HCT116 (cell line): ENCODE data around the gene PLN.

Experiments
- ELF1 ChIP-seq: IDR thresholded peaks from 2 replicates; pipeline ENCODE4 v1.6.1; 2012; ENCODE audit warnings: low read depth, borderline replicate concordance
- POLR2A ChIP-seq: IDR thresholded peaks from 2 replicates; pipeline ENCODE4 v1.7.0; 2011; ENCODE audit warnings: borderline replicate concordance; ENCODE audit not compliant: insufficient read depth, insufficient read length; ENCODE audit errors: extremely low read depth
- POLR2AphosphoS5 ChIP-seq: IDR thresholded peaks from 2 replicates; pipeline ENCODE4 v1.6.1; 2011; ENCODE audit warnings: mild to moderate bottlenecking, low read depth, low read length, moderate library complexity
- ZFX ChIP-seq: fragments of 450-650 bp; IDR thresholded peaks from 2 replicates; pipeline ENCODE4 v1.6.1; 2017
- TF ChIP-seq, protein P1 (sequence below), 3 experiments: fragments of 200-600 bp in 1 of 3; sonication (generic) in 1 of 3; IDR thresholded peaks in 2 of 3; conservative IDR thresholded peaks in 1 of 3; 2 replicates each; pipeline ENCODE4 v1.5.1; 2012 to 2017; ENCODE audit warnings: low read depth in 2 of 3, low read length in 2 of 3, antibody characterized with exemption in 1 of 3, borderline replicate concordance in 1 of 3, control low read depth in 1 of 3, mild to moderate bottlenecking in 1 of 3, mixed read lengths in 1 of 3, mixed run types in 1 of 3, moderate library complexity in 1 of 3; ENCODE audit not compliant: insufficient read depth in 1 of 3

GRCh38 chr6:118598324-118598723, 50.2 kb downstream of the PLN start:
- no peak for TF ChIP-seq ELF1
- no peak for TF ChIP-seq POLR2A
- TF ChIP-seq, protein P1, sequence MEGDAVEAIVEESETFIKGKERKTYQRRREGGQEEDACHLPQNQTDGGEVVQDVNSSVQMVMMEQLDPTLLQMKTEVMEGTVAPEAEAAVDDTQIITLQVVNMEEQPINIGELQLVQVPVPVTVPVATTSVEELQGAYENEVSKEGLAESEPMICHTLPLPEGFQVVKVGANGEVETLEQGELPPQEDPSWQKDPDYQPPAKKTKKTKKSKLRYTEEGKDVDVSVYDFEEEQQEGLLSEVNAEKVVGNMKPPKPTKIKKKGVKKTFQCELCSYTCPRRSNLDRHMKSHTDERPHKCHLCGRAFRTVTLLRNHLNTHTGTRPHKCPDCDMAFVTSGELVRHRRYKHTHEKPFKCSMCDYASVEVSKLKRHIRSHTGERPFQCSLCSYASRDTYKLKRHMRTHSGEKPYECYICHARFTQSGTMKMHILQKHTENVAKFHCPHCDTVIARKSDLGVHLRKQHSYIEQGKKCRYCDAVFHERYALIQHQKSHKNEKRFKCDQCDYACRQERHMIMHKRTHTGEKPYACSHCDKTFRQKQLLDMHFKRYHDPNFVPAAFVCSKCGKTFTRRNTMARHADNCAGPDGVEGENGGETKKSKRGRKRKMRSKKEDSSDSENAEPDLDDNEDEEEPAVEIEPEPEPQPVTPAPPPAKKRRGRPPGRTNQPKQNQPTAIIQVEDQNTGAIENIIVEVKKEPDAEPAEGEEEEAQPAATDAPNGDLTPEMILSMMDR (IDR thresholded peaks at IDR 0.05 in 2 of 3, conservative IDR thresholded peaks at IDR 0.05 in 1 of 3; ENCODE audit: borderline replicate concordance in 1 of 3, insufficient read depth in 1 of 3, low read depth in 2 of 3, low read length in 2 of 3), result no peak
- no peak for TF ChIP-seq POLR2AphosphoS5
- TF ChIP-seq ZFX, result no peak
